Measurements from ENCODE around the gene PATL2.
A peak's percentile ranks its signal among the peaks of the same experiment; 100 is the strongest.

The PATL2 gene

DNA sequence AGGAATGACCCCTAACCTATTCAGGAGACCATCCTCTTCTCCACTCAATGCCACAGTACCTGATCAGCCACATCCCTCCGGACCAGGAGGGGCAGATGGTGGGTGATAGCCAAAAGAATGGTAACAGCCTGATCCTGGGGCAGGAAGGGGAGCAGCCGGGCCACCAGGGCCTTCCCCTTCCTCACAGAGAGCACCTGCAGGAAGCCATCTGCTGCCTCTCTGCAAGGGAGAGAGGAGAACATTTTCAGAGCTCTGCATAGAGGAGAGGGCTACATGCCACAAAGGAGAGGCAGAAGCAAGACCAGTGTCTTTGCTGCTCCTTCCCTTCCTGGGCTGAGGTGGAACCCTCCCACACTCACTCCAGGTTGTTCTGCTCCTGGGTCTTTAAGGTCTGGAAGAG, 42.2 kb downstream of the PATL2 start:
- no peak for ATAC-seq (ENCODE audit: low read depth)
- no peaks in the 10 kb centered on the region for H3K36me3 ChIP-seq (ENCODE audit: low read depth)
- no peak overlapping the region for H3K4me3 ChIP-seq (ENCODE audit: severe bottlenecking)
- no peak overlapping the region for H3K27ac ChIP-seq (ENCODE audit: poor library complexity, severe bottlenecking)
- H3K4me1 ChIP-seq (ENCODE audit: insufficient read depth, poor library complexity, severe bottlenecking): no peaks in the 10 kb centered on the region
- H3K9me3 ChIP-seq (ENCODE audit: severe bottlenecking): no peaks in the 10 kb centered on the region
- DNase-seq (ENCODE audit: low spot score): no peak
- TF ChIP-seq, protein P1, sequence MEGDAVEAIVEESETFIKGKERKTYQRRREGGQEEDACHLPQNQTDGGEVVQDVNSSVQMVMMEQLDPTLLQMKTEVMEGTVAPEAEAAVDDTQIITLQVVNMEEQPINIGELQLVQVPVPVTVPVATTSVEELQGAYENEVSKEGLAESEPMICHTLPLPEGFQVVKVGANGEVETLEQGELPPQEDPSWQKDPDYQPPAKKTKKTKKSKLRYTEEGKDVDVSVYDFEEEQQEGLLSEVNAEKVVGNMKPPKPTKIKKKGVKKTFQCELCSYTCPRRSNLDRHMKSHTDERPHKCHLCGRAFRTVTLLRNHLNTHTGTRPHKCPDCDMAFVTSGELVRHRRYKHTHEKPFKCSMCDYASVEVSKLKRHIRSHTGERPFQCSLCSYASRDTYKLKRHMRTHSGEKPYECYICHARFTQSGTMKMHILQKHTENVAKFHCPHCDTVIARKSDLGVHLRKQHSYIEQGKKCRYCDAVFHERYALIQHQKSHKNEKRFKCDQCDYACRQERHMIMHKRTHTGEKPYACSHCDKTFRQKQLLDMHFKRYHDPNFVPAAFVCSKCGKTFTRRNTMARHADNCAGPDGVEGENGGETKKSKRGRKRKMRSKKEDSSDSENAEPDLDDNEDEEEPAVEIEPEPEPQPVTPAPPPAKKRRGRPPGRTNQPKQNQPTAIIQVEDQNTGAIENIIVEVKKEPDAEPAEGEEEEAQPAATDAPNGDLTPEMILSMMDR (IDR thresholded peaks at IDR 0.05; ENCODE audit: poor library complexity, severe bottlenecking): no peak
- H3K27me3 ChIP-seq (ENCODE audit: insufficient read depth, poor library complexity, severe bottlenecking): no peaks in the 10 kb centered on the region

DNA sequence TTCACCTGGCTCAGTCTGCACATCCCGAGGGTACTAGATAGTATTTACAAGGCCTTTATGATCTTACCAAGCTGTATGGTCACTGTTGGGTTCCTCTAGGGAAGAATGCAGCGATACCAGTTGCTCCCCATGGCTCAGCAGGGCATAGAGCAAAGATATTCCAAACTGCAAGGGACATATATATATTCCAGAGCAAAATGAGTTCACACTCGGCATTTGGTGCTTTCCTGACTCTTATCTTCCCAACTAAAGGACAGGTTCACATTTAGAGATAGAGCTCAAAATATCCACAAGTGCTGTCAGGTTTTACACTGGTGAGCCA, 44.1 kb downstream of the PATL2 start:
- no peak overlapping the region for H3K4me3 ChIP-seq (ENCODE audit: severe bottlenecking)
- H3K9me3 ChIP-seq (ENCODE audit: severe bottlenecking): no peaks in the 10 kb centered on the region
- H3K27ac ChIP-seq (ENCODE audit: poor library complexity, severe bottlenecking): no peak overlapping the region
- no peaks in the 10 kb centered on the region for H3K27me3 ChIP-seq (ENCODE audit: insufficient read depth, poor library complexity, severe bottlenecking)
- peaks cover 3% of the 10 kb centered on the region for H3K4me1 ChIP-seq (ENCODE audit: insufficient read depth, poor library complexity, severe bottlenecking)
- no peaks in the 10 kb centered on the region for H3K36me3 ChIP-seq (ENCODE audit: low read depth)
- ATAC-seq (ENCODE audit: low read depth) (no peak), DNase-seq (ENCODE audit: low spot score) (no peak)
- TF ChIP-seq, protein P1 (IDR thresholded peaks at IDR 0.05; ENCODE audit: poor library complexity, severe bottlenecking): no peak

DNA sequence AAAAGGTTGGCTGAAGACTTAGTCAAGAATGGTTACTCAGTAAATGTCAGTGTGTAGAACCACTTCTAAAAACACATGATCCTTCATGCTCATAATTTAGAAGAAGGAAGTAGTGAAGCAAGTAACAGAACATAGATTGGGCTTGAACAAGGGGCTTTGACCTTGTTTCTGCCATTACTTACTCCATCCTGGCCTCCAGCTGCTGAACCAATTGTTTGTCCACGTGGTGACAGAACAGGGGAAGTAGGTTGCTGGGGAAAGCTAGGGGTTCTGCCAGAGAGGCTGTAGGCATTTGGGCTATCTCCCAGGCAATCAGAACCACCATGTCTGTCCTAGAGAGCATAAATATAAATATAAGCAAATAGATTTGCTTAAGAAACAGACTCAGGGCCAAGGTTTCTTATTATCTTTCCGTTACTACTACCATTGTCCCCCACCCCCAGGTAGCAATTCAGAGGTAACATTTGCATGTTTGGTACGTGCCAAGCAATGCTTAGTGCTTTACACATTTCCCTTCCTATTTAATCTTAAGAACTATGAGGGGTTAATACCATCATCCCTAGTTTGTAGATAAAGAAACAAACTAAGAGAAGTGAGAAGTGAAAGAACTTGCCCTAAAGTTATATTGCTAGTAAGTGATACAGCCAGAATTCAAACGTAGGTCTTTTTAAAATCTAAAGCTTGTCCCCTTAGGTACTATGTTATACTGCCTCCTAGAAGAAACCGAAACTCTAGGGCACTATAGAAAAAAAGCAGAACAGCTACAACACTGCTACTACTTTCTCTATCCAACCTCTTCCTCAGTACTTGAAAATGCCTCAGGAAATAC, 44.7 kb downstream of the PATL2 start:
- Histone ChIP-seq H3K4me3 (ENCODE audit: severe bottlenecking) (no peak overlapping the region), H3K4me1 (ENCODE audit: insufficient read depth, poor library complexity, severe bottlenecking) (peaks cover 9% of the 10 kb centered on the region), H3K36me3 (ENCODE audit: low read depth) (no peaks in the 10 kb centered on the region), H3K27ac (ENCODE audit: poor library complexity, severe bottlenecking) (no peak overlapping the region), H3K9me3 (ENCODE audit: severe bottlenecking) (no peaks in the 10 kb centered on the region), H3K27me3 (ENCODE audit: insufficient read depth, poor library complexity, severe bottlenecking) (no peaks in the 10 kb centered on the region)
- DNase-seq (ENCODE audit: low spot score) (no peak), ATAC-seq (ENCODE audit: low read depth) (no peak)
- TF ChIP-seq, protein P1 (IDR thresholded peaks at IDR 0.05; ENCODE audit: poor library complexity, severe bottlenecking): no peak

DNA sequence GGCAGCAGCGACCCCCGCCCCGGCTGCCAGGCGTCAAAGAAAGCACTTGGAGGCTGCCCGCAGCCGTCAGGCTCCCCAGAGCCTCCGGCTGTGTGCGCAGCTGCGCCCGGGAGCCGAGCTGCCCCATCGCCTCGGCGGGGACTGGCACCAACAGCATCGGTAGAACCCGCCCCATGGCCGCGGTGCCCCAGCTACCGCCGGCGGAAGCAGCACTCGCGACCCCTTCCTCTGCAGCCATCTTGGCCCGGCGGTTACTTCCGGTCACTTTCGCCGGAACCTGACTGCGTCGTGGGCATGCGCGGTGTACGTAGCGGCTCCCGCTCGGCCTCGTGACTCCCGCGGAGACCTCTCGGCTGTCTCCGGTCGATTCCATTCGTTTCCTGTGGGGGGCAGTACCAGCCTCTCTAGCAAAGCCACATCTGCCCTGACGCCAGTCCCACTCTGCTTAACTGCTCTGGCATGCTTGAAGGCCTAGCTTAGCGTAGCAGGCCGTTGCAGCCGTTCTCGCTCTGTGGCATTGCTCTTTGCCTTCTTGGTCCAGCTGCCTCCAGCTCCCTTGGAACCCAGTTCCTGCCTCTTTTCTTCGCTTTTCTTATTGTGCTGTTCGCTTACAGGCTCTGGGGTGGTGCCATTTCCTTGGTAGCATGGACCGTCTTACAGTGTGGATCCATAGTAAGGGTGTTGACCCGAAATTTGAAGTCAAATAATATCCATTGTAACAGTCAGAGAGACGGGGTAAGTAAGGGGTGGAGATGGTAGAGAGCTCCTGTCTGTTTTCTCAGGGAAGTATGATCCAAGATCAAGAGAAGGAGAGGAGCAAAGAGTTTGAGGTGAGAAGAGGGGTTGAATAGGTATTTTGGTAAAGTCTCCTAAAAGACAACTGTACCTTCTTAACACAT, 47.5 kb downstream of the PATL2 start, which contains the start of gene SPG11:
TSS of gene SPG11 (minus strand) at position 253 of the 899 bp plus-strand sequence. CDS start at position 238, 15 bp downstream.
- TF ChIP-seq, protein P1 (IDR thresholded peaks at IDR 0.05; ENCODE audit: poor library complexity, severe bottlenecking): peak; percentile 99
- peak; percentile 89 for ATAC-seq (ENCODE audit: low read depth)
- Histone ChIP-seq H3K36me3 (ENCODE audit: low read depth) (peaks cover 23% of the 10 kb centered on the region), H3K27me3 (ENCODE audit: insufficient read depth, poor library complexity, severe bottlenecking) (no peaks in the 10 kb centered on the region), H3K4me1 (ENCODE audit: insufficient read depth, poor library complexity, severe bottlenecking) (peaks cover 9% of the 10 kb centered on the region), H3K27ac (ENCODE audit: poor library complexity, severe bottlenecking) (peak within 1 kb of the TSS; percentile 56), H3K4me3 (ENCODE audit: severe bottlenecking) (peak within 1 kb of the TSS; percentile 90), H3K9me3 (ENCODE audit: severe bottlenecking) (no peaks in the 10 kb centered on the region)
- peak; percentile 97 for DNase-seq (ENCODE audit: low spot score)

Measured in RWPE2 (cell line).